Mucosa of stomach (tissue), 1 donor: ENCODE measurements around the gene THAP5.
A peak's percentile ranks its signal among the peaks of the same experiment; 100 is the strongest.
"Not testable (repeated sequence)": the region's sequence is repeated elsewhere in the genome, so short reads cannot be mapped to it uniquely, and the experiment has no call there.

Experiments
- H3K27me3 ChIP-seq: one replicate; pipeline ENCODE4 v1.7.0; 2013; ENCODE audit warnings: mild to moderate bottlenecking, low read length; ENCODE audit not compliant: control insufficient read depth, insufficient read depth
- H3K36me3 ChIP-seq: one replicate; pipeline ENCODE4 v1.7.0; 2013; ENCODE audit warnings: low read length; ENCODE audit not compliant: control insufficient read depth, insufficient read depth
- H3K4me1 ChIP-seq: one replicate; pipeline ENCODE4 v1.7.0; 2013; ENCODE audit warnings: mild to moderate bottlenecking, low read length; ENCODE audit not compliant: control insufficient read depth, insufficient read depth
- H3K4me3 ChIP-seq: one replicate; pipeline ENCODE4 v1.7.0; 2013; ENCODE audit warnings: low read length
- H3K9ac ChIP-seq: one replicate; pipeline ENCODE4 v1.7.0; 2013; ENCODE audit warnings: mild to moderate bottlenecking, low read length, moderate library complexity
- H3K9me3 ChIP-seq: one replicate; pipeline ENCODE4 v1.7.0; 2013; ENCODE audit warnings: mild to moderate bottlenecking, low read length, moderate library complexity; ENCODE audit not compliant: control insufficient read depth
- donor health status: Pancreatic carcinoma.

THAP5 gene

DNA sequence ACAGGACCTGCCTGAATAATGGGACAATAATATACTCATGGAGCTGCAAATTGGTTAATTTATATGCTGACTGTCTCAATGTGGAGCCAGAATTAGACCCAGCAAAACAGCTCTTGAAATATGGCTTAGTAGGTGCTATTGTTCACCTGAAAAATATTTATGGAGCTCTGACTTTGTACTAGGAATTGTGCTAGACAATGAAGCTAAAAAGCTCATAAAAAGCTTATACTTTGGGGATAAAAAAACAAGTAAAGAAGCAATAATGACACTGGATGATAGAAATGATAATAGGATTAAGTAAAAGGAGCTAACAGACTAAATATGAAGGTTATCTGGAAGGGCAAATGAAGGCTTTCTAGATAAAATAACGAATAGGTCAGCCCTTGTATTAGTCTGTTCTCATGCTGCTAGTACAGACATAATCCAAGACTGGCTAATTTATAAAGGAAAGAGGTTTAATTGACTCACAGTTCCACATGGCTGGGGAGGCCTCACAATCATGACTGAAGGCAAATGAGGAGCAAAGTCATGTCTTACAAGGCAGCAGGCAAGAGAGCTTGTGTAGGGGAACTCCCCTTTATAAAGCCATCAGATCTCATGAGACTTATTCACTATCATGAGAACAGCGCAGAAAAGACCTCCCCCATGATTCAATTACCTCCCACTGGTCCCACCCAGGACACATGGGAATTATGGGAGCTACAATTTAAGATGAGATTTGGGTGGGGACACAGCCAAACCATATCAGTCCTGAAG is 21.2 kb downstream of the THAP5 start:
- H3K4me3 ChIP-seq, H3K27me3 ChIP-seq, H3K9me3 ChIP-seq, H3K36me3 ChIP-seq, H3K9ac ChIP-seq, H3K4me1 ChIP-seq: not testable (repeated sequence)

DNA sequence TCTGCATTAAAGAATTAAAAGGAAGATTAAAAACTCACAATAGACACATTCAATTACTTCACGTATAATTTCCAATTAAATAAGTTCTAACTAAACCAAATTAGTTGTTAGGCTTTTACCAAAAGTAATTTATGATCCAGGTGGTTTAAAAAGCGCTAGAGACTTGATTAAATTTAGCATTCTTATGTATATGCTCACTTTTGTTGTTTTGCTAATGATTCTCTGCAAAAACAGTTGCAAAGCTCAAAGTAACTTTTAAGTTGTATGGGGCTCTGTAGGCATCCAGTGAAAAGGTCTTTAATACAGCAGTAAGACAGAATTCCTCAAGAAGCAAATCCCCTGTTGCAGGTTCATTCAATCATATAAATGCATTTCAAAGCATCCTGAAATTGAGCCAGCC is 28.0 kb downstream of the THAP5 start:
- no peaks in the 10 kb centered on the region for H3K36me3 ChIP-seq
- no peaks in the 10 kb centered on the region for H3K9me3 ChIP-seq
- no peaks in the 10 kb centered on the region for H3K4me1 ChIP-seq
- H3K27me3 ChIP-seq: no peaks in the 10 kb centered on the region
- H3K4me3 ChIP-seq: no peak overlapping the region
- no peak overlapping the region for H3K9ac ChIP-seq

DNA sequence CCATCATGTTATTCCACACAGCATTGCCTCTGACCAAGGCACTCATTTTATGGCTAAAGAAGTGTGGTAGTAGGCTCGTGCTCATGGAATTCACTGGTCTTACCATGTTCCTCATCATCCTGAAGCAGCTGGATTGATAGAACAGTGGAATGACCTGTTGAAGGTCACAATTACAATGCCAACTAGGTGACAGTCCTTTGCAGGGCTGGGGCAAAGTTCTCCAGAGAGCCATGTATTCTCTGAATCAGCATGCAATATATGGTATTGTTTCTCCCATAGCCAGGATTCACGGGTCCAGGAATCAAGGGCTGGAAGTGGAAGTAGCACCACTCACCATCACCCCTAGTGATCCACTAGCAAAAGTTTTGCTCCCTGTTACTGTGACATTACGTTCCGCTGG is 30.8 kb downstream of the THAP5 start:
- H3K27me3 ChIP-seq, H3K36me3 ChIP-seq, H3K9me3 ChIP-seq, H3K4me3 ChIP-seq, H3K4me1 ChIP-seq, H3K9ac ChIP-seq: not testable (repeated sequence)

DNA sequence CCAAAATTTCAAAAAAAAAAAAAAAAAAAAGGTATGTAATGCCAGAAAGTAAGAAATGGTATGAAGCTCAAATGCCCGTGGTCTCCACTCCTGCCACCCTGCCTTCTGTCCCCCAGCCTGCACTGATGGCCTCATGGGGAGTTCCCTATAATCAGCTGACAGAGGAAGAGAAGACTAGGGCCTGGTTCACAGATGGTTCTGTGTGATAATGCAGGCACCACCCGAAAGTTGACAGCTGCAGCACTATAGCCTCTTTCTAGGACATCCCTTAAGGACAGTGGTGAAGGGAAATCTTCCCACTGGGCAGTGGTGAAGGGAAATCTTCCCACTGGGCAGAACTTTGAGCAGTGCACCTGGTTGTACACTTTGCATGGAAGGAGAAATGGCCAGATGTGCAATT is 31.3 kb downstream of the THAP5 start:
- not testable (repeated sequence) for H3K4me1 ChIP-seq, H3K4me3 ChIP-seq, H3K9me3 ChIP-seq, H3K36me3 ChIP-seq, H3K27me3 ChIP-seq, H3K9ac ChIP-seq

DNA sequence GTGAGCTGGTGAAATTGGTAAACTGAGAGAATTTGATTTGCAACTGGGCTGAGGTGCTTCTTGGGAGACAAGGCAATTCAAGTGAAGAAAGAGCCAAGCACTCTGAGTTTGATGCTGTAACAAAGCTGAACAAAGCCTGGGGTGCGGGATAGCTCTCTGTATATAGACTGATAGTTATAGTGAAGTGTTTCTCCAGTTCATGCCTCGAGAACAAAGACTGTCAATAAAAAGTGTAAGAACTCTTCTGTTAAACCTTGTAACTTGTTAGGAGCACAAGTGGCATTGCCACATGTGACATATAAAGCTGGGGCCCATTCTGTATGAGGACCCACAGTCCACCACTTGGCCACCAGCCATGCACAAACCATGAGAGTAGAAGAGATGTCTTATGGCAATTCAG is 32.3 kb downstream of the THAP5 start:
- Histone ChIP-seq H3K4me1 (no peaks in the 10 kb centered on the region), H3K4me3 (no peak overlapping the region), H3K36me3 (no peaks in the 10 kb centered on the region), H3K9ac (no peak overlapping the region), H3K27me3 (no peaks in the 10 kb centered on the region), H3K9me3 (no peaks in the 10 kb centered on the region)

DNA sequence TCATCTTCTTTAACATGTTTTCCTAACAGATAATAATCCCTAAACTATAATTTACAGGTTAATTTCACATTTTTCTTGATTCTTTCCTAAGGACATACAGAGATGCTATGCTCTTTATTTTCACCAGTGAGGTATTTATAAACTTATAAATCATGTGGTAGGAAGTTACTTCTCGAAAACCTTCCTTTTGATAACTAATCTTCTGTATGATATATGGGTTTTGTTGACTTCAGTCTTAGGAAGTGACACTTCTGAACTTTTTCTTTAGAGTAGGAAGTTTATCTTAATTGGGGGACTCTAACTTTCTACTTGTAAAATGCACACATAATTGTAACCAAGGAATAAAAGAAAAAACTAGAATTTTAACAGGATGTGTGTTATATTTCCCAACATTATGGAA is 33.8 kb downstream of the THAP5 start:
- Histone ChIP-seq H3K4me3 (no peak overlapping the region), H3K9me3 (no peaks in the 10 kb centered on the region), H3K4me1 (no peaks in the 10 kb centered on the region), H3K9ac (no peak overlapping the region), H3K27me3 (no peaks in the 10 kb centered on the region), H3K36me3 (no peaks in the 10 kb centered on the region)

DNA sequence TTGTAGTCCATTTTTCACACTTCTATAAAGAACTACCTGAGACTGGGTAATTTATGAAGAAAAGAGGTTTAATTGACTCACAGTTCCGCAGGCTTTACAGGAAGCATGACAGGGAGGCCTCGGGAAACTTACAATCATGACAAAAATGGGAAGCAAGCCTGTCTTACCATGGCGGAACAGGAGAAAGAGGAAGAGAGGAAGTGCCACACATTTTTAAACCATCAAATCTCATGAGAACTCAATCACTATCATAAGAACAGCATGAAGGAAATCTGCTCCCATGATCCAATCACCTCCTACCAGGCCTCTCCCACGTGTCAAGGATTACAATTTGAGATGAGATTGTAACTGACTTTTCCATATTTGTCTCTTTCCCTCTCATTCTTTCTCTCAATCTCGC is 34.2 kb downstream of the THAP5 start:
- Histone ChIP-seq H3K36me3 (no peaks in the 10 kb centered on the region), H3K9me3 (no peaks in the 10 kb centered on the region), H3K4me3 (no peak overlapping the region), H3K4me1 (no peaks in the 10 kb centered on the region), H3K9ac (no peak overlapping the region), H3K27me3 (no peaks in the 10 kb centered on the region)

DNA sequence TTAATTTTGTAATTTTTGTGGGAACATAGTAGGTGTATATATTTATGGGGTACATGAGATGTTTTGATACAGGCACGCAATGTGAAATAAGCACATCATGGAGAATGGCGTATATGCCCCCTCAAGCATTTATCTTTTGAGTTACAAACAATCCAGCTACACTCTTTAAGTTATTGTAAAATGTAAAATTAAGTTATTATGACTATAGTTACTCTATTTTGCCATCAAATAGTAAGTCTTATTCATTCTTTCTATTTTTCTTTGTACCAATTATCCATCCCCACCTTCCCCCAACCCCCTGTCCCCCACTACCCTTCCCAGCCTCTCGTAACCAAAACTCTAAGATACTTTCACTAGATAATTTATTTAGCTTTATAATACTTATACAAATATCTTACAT is 35.8 kb downstream of the THAP5 start:
- Histone ChIP-seq H3K36me3 (no peaks in the 10 kb centered on the region), H3K27me3 (no peaks in the 10 kb centered on the region), H3K4me1 (peaks cover 5% of the 10 kb centered on the region), H3K9me3 (no peaks in the 10 kb centered on the region), H3K9ac (no peak overlapping the region), H3K4me3 (no peak overlapping the region)

DNA sequence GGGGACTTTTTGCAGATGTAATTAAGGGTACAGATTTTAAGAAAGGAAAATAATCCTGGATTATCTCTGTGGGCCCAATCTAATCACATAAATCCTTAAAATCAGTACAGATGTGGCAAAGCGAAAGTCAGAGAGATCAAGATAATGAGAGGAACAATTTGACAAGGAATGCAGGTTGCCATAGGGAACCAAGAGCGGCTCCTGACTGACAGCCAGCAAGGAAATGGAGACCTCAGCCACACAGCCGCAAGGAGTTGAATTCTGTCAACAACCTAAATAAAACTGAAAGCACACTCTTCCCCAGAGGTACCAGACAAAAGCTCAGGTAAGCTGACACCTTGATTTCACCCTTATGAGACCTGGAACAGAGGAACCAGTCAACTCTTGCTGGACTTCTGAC is 40.2 kb downstream of the THAP5 start:
- no peak overlapping the region for H3K4me3 ChIP-seq
- no peaks in the 10 kb centered on the region for H3K27me3 ChIP-seq
- no peaks in the 10 kb centered on the region for H3K9me3 ChIP-seq
- H3K36me3 ChIP-seq: no peaks in the 10 kb centered on the region
- H3K4me1 ChIP-seq: peaks cover 19% of the 10 kb centered on the region
- H3K9ac ChIP-seq: peak overlapping the region; percentile 46

DNA sequence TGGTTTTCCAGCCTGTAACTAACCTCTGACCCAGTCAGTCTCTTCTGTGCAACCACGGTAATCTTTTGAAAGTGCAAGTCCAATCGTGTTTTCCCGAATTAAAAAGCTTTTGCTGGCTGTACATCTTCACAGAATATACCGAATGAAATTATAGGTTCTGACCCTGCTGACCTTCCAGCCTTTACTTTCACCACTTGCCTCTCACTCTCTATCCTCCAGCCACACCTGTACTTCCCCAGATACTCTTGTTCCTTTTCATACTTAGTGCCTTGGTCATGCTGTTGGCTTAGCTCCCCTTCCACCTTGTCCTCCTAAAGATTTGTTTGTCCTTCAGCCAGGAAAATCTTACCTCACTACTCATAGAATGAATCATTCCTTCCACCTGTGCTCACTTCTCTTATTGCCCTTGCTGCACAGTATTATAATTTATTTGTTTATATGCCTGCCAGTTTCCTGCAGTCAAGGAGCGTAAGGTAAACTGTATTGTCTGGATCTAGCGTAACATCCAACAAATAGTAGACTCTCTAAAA is 41.3 kb downstream of the THAP5 start:
- Histone ChIP-seq H3K36me3 (no peaks in the 10 kb centered on the region), H3K9me3 (no peaks in the 10 kb centered on the region), H3K9ac (no peak overlapping the region), H3K4me3 (no peak overlapping the region), H3K4me1 (peaks cover 25% of the 10 kb centered on the region), H3K27me3 (no peaks in the 10 kb centered on the region)

DNA sequence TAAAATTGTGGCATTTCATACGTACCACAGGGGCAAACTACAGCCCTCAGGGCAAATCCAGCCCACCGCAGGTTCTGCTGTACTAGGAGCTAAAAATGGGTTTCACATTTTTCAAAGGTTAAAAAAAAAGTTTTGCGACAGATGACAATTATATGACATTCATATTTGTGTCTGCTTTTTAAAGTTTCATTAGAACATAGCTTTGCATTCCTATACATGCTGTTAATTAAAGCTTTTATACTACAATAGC is 42.8 kb downstream of the THAP5 start:
- peak overlapping the region; percentile 75 for H3K4me3 ChIP-seq
- H3K9ac ChIP-seq: peak overlapping the region; percentile 85
- H3K4me1 ChIP-seq: peaks cover 25% of the 10 kb centered on the region
- no peaks in the 10 kb centered on the region for H3K36me3 ChIP-seq
- H3K9me3 ChIP-seq: no peaks in the 10 kb centered on the region
- H3K27me3 ChIP-seq: no peaks in the 10 kb centered on the region

DNA sequence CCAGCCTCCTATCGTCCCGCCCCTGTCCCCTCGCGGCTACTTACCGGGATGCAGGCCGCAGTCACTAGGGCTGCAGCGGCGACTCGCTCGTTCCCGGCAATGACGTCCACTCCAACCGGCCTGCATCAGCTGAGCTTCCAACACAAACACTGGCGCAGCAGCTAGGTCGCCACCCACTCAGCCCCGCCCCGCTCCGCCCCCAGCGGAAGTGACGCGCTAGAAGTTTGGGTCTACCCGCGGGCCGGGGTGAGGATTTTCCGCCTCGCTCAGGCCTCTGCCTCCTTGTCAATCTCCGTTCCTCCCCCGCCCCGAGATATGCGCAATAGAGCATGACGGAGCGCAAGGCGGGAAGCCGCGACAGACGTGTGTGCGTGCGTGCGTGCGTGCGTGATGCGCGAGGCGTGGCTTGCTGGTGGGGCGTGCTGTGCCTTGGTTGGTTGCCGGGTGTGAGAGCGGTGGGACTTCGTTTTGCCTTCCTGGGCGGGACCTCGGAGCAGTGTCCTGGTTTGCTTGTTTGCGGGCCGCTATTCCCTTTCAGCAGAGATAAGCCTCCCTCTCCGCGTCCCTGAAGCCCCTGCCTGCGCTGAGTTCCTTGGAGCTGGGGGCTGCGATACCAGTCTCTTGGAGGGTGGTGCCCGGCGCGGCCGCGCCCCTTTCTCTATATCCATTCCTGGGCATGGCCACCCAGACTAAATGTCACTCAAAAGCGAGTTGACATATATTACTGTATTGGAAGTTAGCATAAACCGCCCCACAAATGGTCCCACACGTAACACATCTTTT is 43.3 kb downstream of the THAP5 start, which contains the start of gene PNPLA8:
PNPLA8 (minus strand) TSS at position 151 of the 783 bp plus-strand sequence. CDS start 10,644 bp downstream, outside the sequence.
- Histone ChIP-seq H3K27me3 (no peaks in the 10 kb centered on the region), H3K36me3 (no peaks in the 10 kb centered on the region), H3K4me3 (peak within 1 kb of the TSS; percentile 75), H3K9ac (peak within 1 kb of the TSS; percentile 86), H3K4me1 (peaks cover 25% of the 10 kb centered on the region), H3K9me3 (no peaks in the 10 kb centered on the region)
